Activated T-helper 1 cell treated with anti-CD3 and anti-CD28 coated beads, Interleukin-12 subunit alpha, Interleukin-12 subunit beta, Interleukin-2, Interleukin-4 antibody, amounts not matched to agents 30 ng/mL and 10 ng/mL and 1 ng/mL, durations not matched to agents 14 hours and 24 hours and 36 hours (primary cell): ENCODE data around the gene GET3. TPM values are rescaled to one million over a fixed set of nuclear protein-coding genes. Genes with fewer than 3 reads are reported as not detected.

Experiments
- DNase-seq: peaks from one replicate; pipeline ENCODE4 v3.0.0; 2021; ENCODE audit warnings: low spot score
- H3K27ac Mint-ChIP-seq: one replicate; pipeline ENCODE4 v1.8.0; 2021; ENCODE audit warnings: mild to moderate bottlenecking, mixed read lengths
- H3K27me3 Mint-ChIP-seq: one replicate; pipeline ENCODE4 v1.8.0; 2022; ENCODE audit warnings: mild to moderate bottlenecking, moderate library complexity, mixed read lengths; ENCODE audit not compliant: insufficient read depth
- H3K36me3 Mint-ChIP-seq: one replicate; pipeline ENCODE4 v1.8.0; 2021; ENCODE audit warnings: low read depth, mixed read lengths
- H3K4me1 Mint-ChIP-seq: one replicate; pipeline ENCODE4 v1.8.0; 2021; ENCODE audit warnings: low read depth, mixed read lengths
- H3K4me3 Mint-ChIP-seq: one replicate; pipeline ENCODE4 v1.8.0; 2021; ENCODE audit warnings: mild to moderate bottlenecking, moderate library complexity, mixed read lengths
- H3K9me3 Mint-ChIP-seq: one replicate; pipeline ENCODE4 v1.8.0; 2021; ENCODE audit warnings: mixed read lengths
- intact Hi-C: fragments of 100-400 bp; cut with micrococcal nuclease; formaldehyde crosslinking; loops from one replicate; pipeline ENCODE4 v1.15.1; 2024
- total RNA-seq: library from RNA; stranded (reverse); gene quantifications from 2 replicates; pipeline ENCODE4 v1.2.3, GENCODE V29; 2022

GET3 gene
- total RNA-seq, 1 donor from 2014 or later: 68.0 TPM

GRCh38 chr19:12779162-12779993, 42.1 kb downstream of the GET3 start:
- Mint-ChIP-seq H3K27me3 (no peaks in the 10 kb centered on the region), H3K9me3 (no peaks in the 10 kb centered on the region)

GRCh38 chr19:12782174-12782423, 44.8 kb downstream of the GET3 start:
- H3K4me3 Mint-ChIP-seq: peak overlapping the region; percentile 86
- H3K27ac Mint-ChIP-seq: peak overlapping the region; percentile 99
- intact Hi-C loops: loop anchor here (1.0 to 2.0 kb wide), 2 partner anchors 9 to 157 kb away; partner anchors contain the start of genes CALR and JUNB
- H3K9me3 Mint-ChIP-seq: no peaks in the 10 kb centered on the region
- peaks cover 42% of the 10 kb centered on the region for H3K4me1 Mint-ChIP-seq
- no peak for DNase-seq
- no peaks in the 10 kb centered on the region for H3K36me3 Mint-ChIP-seq
- no peaks in the 10 kb centered on the region for H3K27me3 Mint-ChIP-seq

More at GRCh38 chr19:12779162-12779993, 42.1 kb downstream of the GET3 start:
- peaks cover 42% of the 10 kb centered on the region for H3K4me1 Mint-ChIP-seq
- intact Hi-C loops: loop anchor here (5.0 kb wide), 1 partner anchor 57 kb away; the partner anchor contains the start of gene TNPO2
- DNase-seq: no peak
- peak overlapping the region; percentile 86 for H3K4me3 Mint-ChIP-seq
- H3K27ac Mint-ChIP-seq: peak overlapping the region; percentile 45
- H3K36me3 Mint-ChIP-seq: no peaks in the 10 kb centered on the region

GRCh38 chr19:12782424-12783290, 45.4 kb downstream of the GET3 start:
- Mint-ChIP-seq H3K9me3 (no peaks in the 10 kb centered on the region), H3K4me3 (peak overlapping the region; percentile 86), H3K27ac (peak overlapping the region; percentile 99), H3K36me3 (no peaks in the 10 kb centered on the region), H3K27me3 (no peaks in the 10 kb centered on the region), H3K4me1 (peaks cover 37% of the 10 kb centered on the region)
- peak; percentile 87 for DNase-seq
- intact Hi-C loops: loop anchor here (1.0 to 2.0 kb wide), 2 partner anchors 9 to 156 kb away; partner anchors contain the start of genes CALR and JUNB

GRCh38 chr19:12783291-12783848, 46.1 kb downstream of the GET3 start:
- Mint-ChIP-seq H3K9me3 (no peaks in the 10 kb centered on the region), H3K4me1 (peaks cover 34% of the 10 kb centered on the region), H3K27me3 (no peaks in the 10 kb centered on the region), H3K4me3 (peak overlapping the region; percentile 70), H3K36me3 (no peaks in the 10 kb centered on the region), H3K27ac (no peak overlapping the region)
- peak; percentile 36 for DNase-seq
- intact Hi-C loops: loop anchor here (2.0 kb wide), 1 partner anchor 155 kb away; the partner anchor contains the start of gene CALR

- H3K4me3 Mint-ChIP-seq: peak overlapping the region; percentile 70
Observed at GRCh38 chr19:12783849-12784393, 46.6 kb downstream of the GET3 start.

GRCh38 chr19:12784394-12784870, 47.1 kb downstream of the GET3 start:
- no peaks in the 10 kb centered on the region for H3K27me3 Mint-ChIP-seq
- no peaks in the 10 kb centered on the region for H3K9me3 Mint-ChIP-seq
- no peak overlapping the region for H3K4me3 Mint-ChIP-seq
- DNase-seq: no peak
- H3K4me1 Mint-ChIP-seq: peaks cover 31% of the 10 kb centered on the region
- no peaks in the 10 kb centered on the region for H3K36me3 Mint-ChIP-seq
- intact Hi-C loops: no loop called here
- H3K27ac Mint-ChIP-seq: no peak overlapping the region

More at GRCh38 chr19:12783849-12784393, 46.6 kb downstream of the GET3 start:
- no peaks in the 10 kb centered on the region for H3K9me3 Mint-ChIP-seq
- H3K27ac Mint-ChIP-seq: no peak overlapping the region
- no peaks in the 10 kb centered on the region for H3K27me3 Mint-ChIP-seq
- intact Hi-C loops: loop anchor here (2.0 kb wide), 1 partner anchor 155 kb away; the partner anchor contains the start of gene CALR
- no peaks in the 10 kb centered on the region for H3K36me3 Mint-ChIP-seq
- no peak for DNase-seq
- H3K4me1 Mint-ChIP-seq: peaks cover 32% of the 10 kb centered on the region

- Mint-ChIP-seq H3K27ac (no peak overlapping the region), H3K9me3 (no peaks in the 10 kb centered on the region), H3K36me3 (no peaks in the 10 kb centered on the region), H3K27me3 (no peaks in the 10 kb centered on the region), H3K4me3 (no peak overlapping the region), H3K4me1 (peaks cover 26% of the 10 kb centered on the region)
- intact Hi-C loops: no loop called here
- no peak for DNase-seq
Observed at GRCh38 chr19:12784871-12785430, 47.7 kb downstream of the GET3 start.

GRCh38 chr19:12785431-12786031, 48.2 kb downstream of the GET3 start:
- H3K9me3 Mint-ChIP-seq: no peaks in the 10 kb centered on the region
- no peaks in the 10 kb centered on the region for H3K27me3 Mint-ChIP-seq
- H3K4me1 Mint-ChIP-seq: peaks cover 27% of the 10 kb centered on the region
- no peak overlapping the region for H3K27ac Mint-ChIP-seq
- DNase-seq: no peak
- H3K36me3 Mint-ChIP-seq: no peaks in the 10 kb centered on the region
- H3K4me3 Mint-ChIP-seq: no peak overlapping the region
- intact Hi-C loops: no loop called here

- no peak overlapping the region for H3K4me3 Mint-ChIP-seq
- H3K36me3 Mint-ChIP-seq: no peaks in the 10 kb centered on the region
- H3K27ac Mint-ChIP-seq: peak overlapping the region; percentile 72
- intact Hi-C loops: no loop called here
- peaks cover 33% of the 10 kb centered on the region for H3K4me1 Mint-ChIP-seq
- no peak for DNase-seq
- H3K9me3 Mint-ChIP-seq: no peaks in the 10 kb centered on the region
- no peaks in the 10 kb centered on the region for H3K27me3 Mint-ChIP-seq
Observed at GRCh38 chr19:12786141-12786870, 49.0 kb downstream of the GET3 start.

GRCh38 chr19:12786952-12787351, 49.7 kb downstream of the GET3 start:
- Mint-ChIP-seq H3K4me3 (no peak overlapping the region), H3K27me3 (no peaks in the 10 kb centered on the region), H3K4me1 (peaks cover 28% of the 10 kb centered on the region), H3K36me3 (no peaks in the 10 kb centered on the region), H3K9me3 (no peaks in the 10 kb centered on the region), H3K27ac (peak overlapping the region; percentile 72)
- DNase-seq: no peak
- intact Hi-C loops: no loop called here

- Mint-ChIP-seq H3K4me3 (no peak overlapping the region), H3K9me3 (no peaks in the 10 kb centered on the region), H3K4me1 (peaks cover 24% of the 10 kb centered on the region), H3K27me3 (no peaks in the 10 kb centered on the region), H3K27ac (peak overlapping the region; percentile 32), H3K36me3 (peaks cover 1% of the 10 kb centered on the region)
- intact Hi-C loops: no loop called here
- no peak for DNase-seq
Observed at GRCh38 chr19:12787458-12787857, 50.2 kb downstream of the GET3 start.
